PC-9 (cell line): ENCODE results near the gene DUSP16. TPM values are rescaled to one million over a fixed set of nuclear protein-coding genes. Genes with fewer than 3 reads are reported as not detected.

Source experiments
- Bru-seq: library from RNA; stranded (reverse); fragments of 400-500 nt; gene quantifications from one replicate; lab custom pipeline; 2021; lab: Mats Ljungman, UMichigan
- BruChase-seq, 2 experiments: library from RNA; stranded (reverse); fragments of 400-500 nt; gene quantifications; one replicate each; lab custom pipeline; 2021; lab: Mats Ljungman, UMichigan
- BruUV-seq: library from RNA; stranded (reverse); fragments of 400-500 nt; replicated peaks from 2 replicates; lab custom pipeline; 2021; lab: Mats Ljungman, UMichigan
- CTCF ChIA-PET: fragments of 300-600 bp; sonication (Branson Sonifier 250); formaldehyde crosslinking; loops from one replicate; lab custom pipeline; 2022; ENCODE audit warnings: antibody characterized with exemption; lab: Charles Lee
- POLR2A ChIA-PET: fragments of 300-600 bp; sonication (Branson Sonifier 250); formaldehyde crosslinking; loops from one replicate; lab custom pipeline; 2022; ENCODE audit warnings: antibody characterized with exemption; ENCODE audit not compliant: unreplicated experiment; lab: Charles Lee
- DNase-seq, 2 experiments: peaks; one replicate each; pipeline versions ENCODE4 v3.0.0 to v3.0.0-alpha.2; 2015 to 2022; ENCODE audit warnings: mixed read lengths in 1 of 2
- H2AFZ ChIP-seq: fragments of 200-600 bp; sonication (generic); 2 replicates; pipeline ENCODE4 v1.8.1; 2017; ENCODE audit warnings: antibody characterized with exemption
- H3F3A ChIP-seq: fragments of 200-600 bp; sonication (generic); 2 replicates; pipeline ENCODE4 v1.8.1; 2017; ENCODE audit warnings: antibody characterized with exemption, mild to moderate bottlenecking, low read depth; ENCODE audit not compliant: insufficient read depth
- H3K27ac ChIP-seq: fragments of 200-600 bp; sonication (generic); 2 replicates; pipeline ENCODE4 v1.6.1; 2016; ENCODE audit warnings: mixed run types
- H3K27me3 ChIP-seq: fragments of 200-600 bp; sonication (generic); 2 replicates; pipeline ENCODE4 v1.6.1; 2016; ENCODE audit warnings: low read depth, mixed run types; ENCODE audit not compliant: insufficient read depth
- H3K36me3 ChIP-seq: fragments of 200-600 bp; sonication (generic); 2 replicates; pipeline ENCODE4 v1.6.1; 2016; ENCODE audit warnings: low read depth, mixed run types
- H3K4me1 ChIP-seq: fragments of 200-600 bp; sonication (generic); replicated peaks from 2 replicates; pipeline ENCODE4 v1.6.1; 2016; ENCODE audit warnings: mixed run types; ENCODE audit not compliant: insufficient read depth
- H3K4me2 ChIP-seq: fragments of 200-600 bp; sonication (generic); 2 replicates; pipeline ENCODE4 v1.6.1; 2017; ENCODE audit warnings: mixed run types
- H3K4me3 ChIP-seq: fragments of 200-600 bp; sonication (generic); 2 replicates; pipeline ENCODE4 v1.6.1; 2016; ENCODE audit warnings: mixed run types
- H3K79me2 ChIP-seq: fragments of 200-600 bp; sonication (generic); 2 replicates; pipeline ENCODE4 v1.6.1; 2017; ENCODE audit warnings: low read depth, mixed run types
- H3K9me2 ChIP-seq: fragments of 200-600 bp; sonication (generic); 2 replicates; pipeline ENCODE4 v1.8.1; 2017; ENCODE audit warnings: mild to moderate bottlenecking; ENCODE audit not compliant: insufficient read depth
- H3K9me3 ChIP-seq: fragments of 200-600 bp; sonication (generic); 2 replicates; pipeline ENCODE4 v1.8.1; 2016; ENCODE audit warnings: low read depth; ENCODE audit not compliant: insufficient read depth
- H4K20me1 ChIP-seq: fragments of 200-600 bp; sonication (generic); 2 replicates; pipeline ENCODE4 v1.8.1; 2017; ENCODE audit not compliant: insufficient read depth
- EZH2 ChIP-seq: fragments of 200-600 bp; sonication (generic); IDR thresholded peaks from 2 replicates; pipeline ENCODE4 v1.8.0; 2017; ENCODE audit warnings: antibody characterized with exemption, low read depth
- intact Hi-C: fragments of 100-400 bp; cut with micrococcal nuclease; formaldehyde crosslinking; loops from one replicate; pipeline ENCODE4 v1.10.0; 2022; ENCODE audit not compliant: unreplicated experiment
- long read RNA-seq: library from polyadenylated mRNA; stranded (forward); transcript quantifications from one replicate; pipeline ENCODE4 v2.0.0, GENCODE V29; 2022
- total RNA-seq: library from RNA; stranded (reverse); gene quantifications from 2 replicates; pipeline ENCODE4 v1.2.3, GENCODE V29; 2021
- TF ChIP-seq, protein P1 (sequence below): fragments of 200-600 bp; sonication (generic); conservative IDR thresholded peaks from 2 replicates; pipeline ENCODE4 v1.6.1; 2017; ENCODE audit warnings: mixed run types, antibody characterized with exemption, mild to moderate bottlenecking, moderate library complexity

DUSP16 gene, protein sequence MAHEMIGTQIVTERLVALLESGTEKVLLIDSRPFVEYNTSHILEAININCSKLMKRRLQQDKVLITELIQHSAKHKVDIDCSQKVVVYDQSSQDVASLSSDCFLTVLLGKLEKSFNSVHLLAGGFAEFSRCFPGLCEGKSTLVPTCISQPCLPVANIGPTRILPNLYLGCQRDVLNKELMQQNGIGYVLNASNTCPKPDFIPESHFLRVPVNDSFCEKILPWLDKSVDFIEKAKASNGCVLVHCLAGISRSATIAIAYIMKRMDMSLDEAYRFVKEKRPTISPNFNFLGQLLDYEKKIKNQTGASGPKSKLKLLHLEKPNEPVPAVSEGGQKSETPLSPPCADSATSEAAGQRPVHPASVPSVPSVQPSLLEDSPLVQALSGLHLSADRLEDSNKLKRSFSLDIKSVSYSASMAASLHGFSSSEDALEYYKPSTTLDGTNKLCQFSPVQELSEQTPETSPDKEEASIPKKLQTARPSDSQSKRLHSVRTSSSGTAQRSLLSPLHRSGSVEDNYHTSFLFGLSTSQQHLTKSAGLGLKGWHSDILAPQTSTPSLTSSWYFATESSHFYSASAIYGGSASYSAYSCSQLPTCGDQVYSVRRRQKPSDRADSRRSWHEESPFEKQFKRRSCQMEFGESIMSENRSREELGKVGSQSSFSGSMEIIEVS
- 23.6 and 24.8 TPM in 2 replicates for total RNA-seq
- percentile 80 among the genes with signal in this experiment for Bru-seq, nascent RNA
- percentile 90 among the genes with signal in this experiment for BruChase-seq, experiment 1, labeled RNA remaining after a 2-hour chase
- percentile 68 among the genes with signal in this experiment for BruChase-seq, experiment 2, labeled RNA remaining after a 6-hour chase
- long read RNA-seq, full-length matches to known transcripts: 5 of 11 reads
- long read RNA-seq, partial matches to known transcripts: 1 of 11 reads
- long read RNA-seq, other reads (novel, unspliced or antisense): 5 of 11 reads

DNA sequence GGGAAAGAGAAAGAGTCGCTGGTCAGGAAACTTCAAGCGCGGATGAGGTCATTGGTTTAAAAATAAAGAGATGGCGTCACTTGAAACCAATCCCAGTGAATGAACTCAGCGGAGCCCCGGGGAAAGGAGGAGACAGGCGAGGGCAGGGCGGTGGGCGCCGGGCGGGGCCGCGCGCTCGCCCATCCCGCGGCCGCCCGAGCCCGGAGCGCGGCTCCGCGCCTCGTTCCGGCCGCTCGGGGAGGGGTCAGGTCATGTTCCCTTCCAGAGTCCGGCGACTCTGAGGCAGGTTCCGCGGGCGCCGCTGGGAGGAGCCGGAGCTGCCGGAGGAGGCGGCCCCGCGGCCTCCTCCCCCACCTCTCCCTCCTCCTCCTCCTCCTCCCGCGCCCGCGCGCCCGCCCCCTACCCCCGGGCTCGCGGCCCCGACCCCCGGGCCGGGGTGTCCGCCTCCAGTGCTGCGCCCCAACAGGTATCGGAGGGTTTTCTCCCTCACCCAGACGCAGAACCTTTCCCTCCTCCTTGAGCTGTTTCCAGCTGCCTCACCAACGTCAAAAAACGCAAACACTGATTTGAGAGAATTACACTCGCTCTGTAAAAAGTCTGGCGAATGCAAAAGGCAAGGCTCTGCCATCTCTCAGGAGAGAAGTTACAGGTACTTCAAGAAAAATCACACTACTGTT is at the start of gene DUSP16:
Gene DUSP16, minus strand, starts transcription at position 279 of the 677 bp plus-strand sequence. CDS start 41,765 bp downstream, outside the sequence.
- H3K4me2 ChIP-seq: peak within 1 kb of the TSS; percentile 95
- H3K27ac ChIP-seq: peak within 1 kb of the TSS; percentile 92
- TF ChIP-seq, protein P1, sequence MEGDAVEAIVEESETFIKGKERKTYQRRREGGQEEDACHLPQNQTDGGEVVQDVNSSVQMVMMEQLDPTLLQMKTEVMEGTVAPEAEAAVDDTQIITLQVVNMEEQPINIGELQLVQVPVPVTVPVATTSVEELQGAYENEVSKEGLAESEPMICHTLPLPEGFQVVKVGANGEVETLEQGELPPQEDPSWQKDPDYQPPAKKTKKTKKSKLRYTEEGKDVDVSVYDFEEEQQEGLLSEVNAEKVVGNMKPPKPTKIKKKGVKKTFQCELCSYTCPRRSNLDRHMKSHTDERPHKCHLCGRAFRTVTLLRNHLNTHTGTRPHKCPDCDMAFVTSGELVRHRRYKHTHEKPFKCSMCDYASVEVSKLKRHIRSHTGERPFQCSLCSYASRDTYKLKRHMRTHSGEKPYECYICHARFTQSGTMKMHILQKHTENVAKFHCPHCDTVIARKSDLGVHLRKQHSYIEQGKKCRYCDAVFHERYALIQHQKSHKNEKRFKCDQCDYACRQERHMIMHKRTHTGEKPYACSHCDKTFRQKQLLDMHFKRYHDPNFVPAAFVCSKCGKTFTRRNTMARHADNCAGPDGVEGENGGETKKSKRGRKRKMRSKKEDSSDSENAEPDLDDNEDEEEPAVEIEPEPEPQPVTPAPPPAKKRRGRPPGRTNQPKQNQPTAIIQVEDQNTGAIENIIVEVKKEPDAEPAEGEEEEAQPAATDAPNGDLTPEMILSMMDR: peak; percentile 36; the same call in 1 of the 2 replicates
- no peak for TF ChIP-seq EZH2
- BruUV-seq: no TSS peak
- peaks cover 32% of the 10 kb centered on the region for H3K79me2 ChIP-seq
- H4K20me1 ChIP-seq: no peaks in the 10 kb centered on the region
- peak within 1 kb of the TSS; percentile 73 for H3K4me3 ChIP-seq
- intact Hi-C loops: loop anchor here (1.0 to 5.0 kb wide), 5 partner anchors 21 to 186 kb away; partner anchors contain the start of gene CREBL2
- peak within 1 kb of the TSS; percentile 92 for H2AFZ ChIP-seq
- peak; percentile 90 to 99 for DNase-seq
- peaks cover 25% of the 10 kb centered on the region for H3K4me1 ChIP-seq
- peaks cover 22% of the 10 kb centered on the region for H3F3A ChIP-seq
- no peaks in the 10 kb centered on the region for H3K9me2 ChIP-seq
- H3K9me3 ChIP-seq: no peaks in the 10 kb centered on the region; the same call in 1 of the 2 replicates
- no peaks in the 10 kb centered on the region for H3K36me3 ChIP-seq
- no peaks in the 10 kb centered on the region for H3K27me3 ChIP-seq
- ChIA-PET POLR2A (interaction anchor here (0.5 kb wide), 1 partner anchor 1839 kb away, joined by 13 read pairs; no protein-coding TSS in a partner anchor), CTCF (interaction anchor here (0.9 kb wide), 2 partner anchors 24 to 174 kb away, joined by 3 to 4 read pairs; no protein-coding TSS in a partner anchor)

DNA sequence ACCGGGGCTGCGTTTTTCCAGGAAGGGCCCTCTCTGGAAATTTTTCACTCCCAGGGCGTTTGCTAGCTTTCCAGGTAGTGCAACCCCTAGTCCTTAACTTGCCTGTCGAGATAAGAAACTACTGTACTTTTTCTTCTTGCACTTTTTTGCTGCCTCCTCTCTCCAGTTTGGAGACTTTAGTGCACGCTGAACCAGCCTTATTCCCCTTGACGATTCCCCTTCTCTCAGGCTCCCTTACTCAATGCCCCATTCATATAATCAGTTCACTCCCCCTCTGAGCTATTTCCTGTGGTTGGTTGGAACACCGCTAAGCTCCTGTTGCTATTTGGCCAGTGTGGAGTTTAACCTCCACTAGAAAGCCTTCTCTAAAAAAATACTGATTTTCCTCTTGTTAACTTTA is 49.7 kb upstream of the DUSP16 start:
- peaks cover 23% of the 10 kb centered on the region for H3K79me2 ChIP-seq
- CTCF ChIA-PET: interaction anchor here (0.5 kb wide), 1 partner anchor 274 kb away, joined by 4 read pairs; no protein-coding TSS in a partner anchor
- H2AFZ ChIP-seq: peak overlapping the region; percentile 85

More for the DNA sequence above, 49.7 kb upstream of the DUSP16 start:
- DNase-seq: peak in 1 of 2 experiments; percentile 47
- no peaks in the 10 kb centered on the region for H4K20me1 ChIP-seq
- intact Hi-C loops: loop anchor here (5.0 kb wide), 1 partner anchor 90 kb away; no protein-coding TSS in a partner anchor
- no peaks in the 10 kb centered on the region for H3K9me3 ChIP-seq
- no peaks in the 10 kb centered on the region for H3K27me3 ChIP-seq
- H3K27ac ChIP-seq: peak overlapping the region; percentile 83
- peaks cover 24% of the 10 kb centered on the region for H3K4me1 ChIP-seq
- H3K4me3 ChIP-seq: peak overlapping the region; percentile 89
- peak overlapping the region; percentile 86 for H3K4me2 ChIP-seq
- no peaks in the 10 kb centered on the region for H3K36me3 ChIP-seq
- peaks cover 33% of the 10 kb centered on the region for H3F3A ChIP-seq
- POLR2A ChIA-PET: interaction anchor here (0.5 to 0.8 kb wide), 5 partner anchors 19 to 848 kb away, joined by 3 to 12 read pairs (median 7); no protein-coding TSS in a partner anchor
- TF ChIP-seq, protein P1: no peak
- TF ChIP-seq EZH2: no peak
- BruUV-seq: no TSS peak
- no peaks in the 10 kb centered on the region for H3K9me2 ChIP-seq
